ENCODE data around the gene STAT6. TPM values are rescaled to one million over a fixed set of nuclear protein-coding genes. Genes with fewer than 3 reads are reported as not detected.

The STAT6 gene
- total RNA-seq, 1 experiment from 2014 or later = 122 TPM

DNA sequence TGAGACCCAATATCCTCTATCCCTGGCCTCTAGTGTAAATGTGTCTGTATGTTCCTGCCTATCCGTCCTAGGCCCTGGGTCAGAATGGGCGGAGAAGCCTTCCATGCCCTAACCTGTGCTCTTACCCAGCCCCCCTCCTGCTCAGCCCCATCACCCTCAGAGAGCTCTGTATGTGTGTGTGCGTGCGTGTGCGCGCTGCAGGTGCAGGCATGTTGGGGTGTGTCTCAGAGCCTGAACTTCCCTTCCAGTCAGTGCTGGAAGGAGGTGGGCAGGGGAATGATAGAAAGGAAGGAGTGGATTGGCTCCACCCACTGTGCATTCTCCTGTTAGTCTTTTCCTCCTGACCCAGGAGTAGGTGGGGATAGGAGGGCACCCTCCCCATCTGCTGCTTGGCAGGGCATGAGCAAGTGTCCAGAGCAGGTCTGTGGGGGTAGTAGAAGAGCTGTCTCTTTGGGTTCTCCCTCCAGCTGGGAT, 15.0 kb downstream of the STAT6 start:
- intact Hi-C loops (cut with micrococcal nuclease; ENCODE audit: unreplicated experiment) = no loop called here
- POLR2A ChIA-PET (ENCODE audit: unreplicated experiment) = interaction anchor here (0.5 kb wide), 1 partner anchor 32 kb away, joined by 4 read pairs; the partner anchor contains the start of gene LRP1
- TF ChIP-seq EZH2 (IDR thresholded peaks at IDR 0.05; ENCODE audit: low read depth) = no peak
- TF ChIP-seq, protein P1, sequence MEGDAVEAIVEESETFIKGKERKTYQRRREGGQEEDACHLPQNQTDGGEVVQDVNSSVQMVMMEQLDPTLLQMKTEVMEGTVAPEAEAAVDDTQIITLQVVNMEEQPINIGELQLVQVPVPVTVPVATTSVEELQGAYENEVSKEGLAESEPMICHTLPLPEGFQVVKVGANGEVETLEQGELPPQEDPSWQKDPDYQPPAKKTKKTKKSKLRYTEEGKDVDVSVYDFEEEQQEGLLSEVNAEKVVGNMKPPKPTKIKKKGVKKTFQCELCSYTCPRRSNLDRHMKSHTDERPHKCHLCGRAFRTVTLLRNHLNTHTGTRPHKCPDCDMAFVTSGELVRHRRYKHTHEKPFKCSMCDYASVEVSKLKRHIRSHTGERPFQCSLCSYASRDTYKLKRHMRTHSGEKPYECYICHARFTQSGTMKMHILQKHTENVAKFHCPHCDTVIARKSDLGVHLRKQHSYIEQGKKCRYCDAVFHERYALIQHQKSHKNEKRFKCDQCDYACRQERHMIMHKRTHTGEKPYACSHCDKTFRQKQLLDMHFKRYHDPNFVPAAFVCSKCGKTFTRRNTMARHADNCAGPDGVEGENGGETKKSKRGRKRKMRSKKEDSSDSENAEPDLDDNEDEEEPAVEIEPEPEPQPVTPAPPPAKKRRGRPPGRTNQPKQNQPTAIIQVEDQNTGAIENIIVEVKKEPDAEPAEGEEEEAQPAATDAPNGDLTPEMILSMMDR (conservative IDR thresholded peaks at IDR 0.05) = no peak
- Histone ChIP-seq H3F3A (ENCODE audit: insufficient read depth, low read depth) (peaks cover 17% of the 10 kb centered on the region), H3K9me2 (ENCODE audit: insufficient read depth) (no peaks in the 10 kb centered on the region), H3K4me3 (no peak overlapping the region), H3K36me3 (ENCODE audit: low read depth) (peaks cover 4% of the 10 kb centered on the region; the same call in 1 of the 2 replicates), H3K79me2 (ENCODE audit: low read depth) (no peaks in the 10 kb centered on the region), H4K20me1 (ENCODE audit: insufficient read depth) (0 out of 2 replicates have a peak, but pooled peaks cover 3% of the 10 kb centered on the region), H3K9me3 (ENCODE audit: insufficient read depth, low read depth) (no peaks in the 10 kb centered on the region), H3K4me2 (no peak overlapping the region), H3K4me1 (replicated peaks; ENCODE audit: insufficient read depth) (no peaks in the 10 kb centered on the region), H3K27ac (no peak overlapping the region), H2AFZ (no peak overlapping the region), H3K27me3 (ENCODE audit: insufficient read depth, low read depth) (no peaks in the 10 kb centered on the region)
- CTCF ChIA-PET = interaction anchor here (0.5 kb wide), 1 partner anchor 87 kb away, joined by 5 read pairs; no protein-coding TSS in a partner anchor
- no peak for DNase-seq
- BruUV-seq (replicated peaks) = no TSS peak

DNA sequence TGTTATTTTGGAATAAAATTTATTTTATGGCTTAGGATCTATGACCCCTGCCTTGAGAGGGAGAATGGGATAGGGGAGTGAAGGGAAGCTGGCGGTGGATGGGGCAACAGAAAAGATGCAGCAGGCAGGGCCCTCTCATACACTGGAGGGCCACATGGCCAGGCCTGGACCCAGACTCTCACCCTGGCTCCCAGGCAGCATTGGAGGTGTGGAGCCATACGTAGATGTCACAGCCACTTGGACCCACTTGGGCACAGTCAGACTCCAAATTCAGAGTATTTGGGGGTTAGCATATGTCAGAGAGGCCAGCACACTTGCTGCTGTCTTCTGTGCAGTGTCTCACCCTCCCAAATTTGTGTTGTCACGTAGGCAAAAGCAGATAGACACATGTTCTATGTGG, 15.7 kb downstream of the STAT6 start:
- H3K4me1 ChIP-seq (replicated peaks; ENCODE audit: insufficient read depth) = no peaks in the 10 kb centered on the region
- H3K9me2 ChIP-seq (ENCODE audit: insufficient read depth) = no peaks in the 10 kb centered on the region
- H3K9me3 ChIP-seq (ENCODE audit: insufficient read depth, low read depth) = no peaks in the 10 kb centered on the region
- BruUV-seq (replicated peaks) = no TSS peak
- ChIA-PET POLR2A (ENCODE audit: unreplicated experiment) (interaction anchor here (0.5 to 0.6 kb wide), 2 partner anchors 16 to 33 kb away, joined by 4 read pairs; partner anchors contain the start of gene LRP1), CTCF (no interaction called here)
- no peak overlapping the region for H3K4me3 ChIP-seq
- H2AFZ ChIP-seq = no peak overlapping the region
- H3K27me3 ChIP-seq (ENCODE audit: insufficient read depth, low read depth) = no peaks in the 10 kb centered on the region
- H4K20me1 ChIP-seq (ENCODE audit: insufficient read depth) = 0 out of 2 replicates have a peak, but pooled peaks cover 3% of the 10 kb centered on the region
- H3K36me3 ChIP-seq (ENCODE audit: low read depth) = peaks cover 4% of the 10 kb centered on the region; the same call in 1 of the 2 replicates
- no peak overlapping the region for H3K4me2 ChIP-seq
- H3K27ac ChIP-seq = no peak overlapping the region
- no peak for DNase-seq
- intact Hi-C loops (cut with micrococcal nuclease; ENCODE audit: unreplicated experiment) = no loop called here
- no peaks in the 10 kb centered on the region for H3K79me2 ChIP-seq (ENCODE audit: low read depth)
- TF ChIP-seq, protein P1 (conservative IDR thresholded peaks at IDR 0.05) = no peak
- TF ChIP-seq EZH2 (IDR thresholded peaks at IDR 0.05; ENCODE audit: low read depth) = no peak
- H3F3A ChIP-seq (ENCODE audit: insufficient read depth, low read depth) = peaks cover 17% of the 10 kb centered on the region

DNA sequence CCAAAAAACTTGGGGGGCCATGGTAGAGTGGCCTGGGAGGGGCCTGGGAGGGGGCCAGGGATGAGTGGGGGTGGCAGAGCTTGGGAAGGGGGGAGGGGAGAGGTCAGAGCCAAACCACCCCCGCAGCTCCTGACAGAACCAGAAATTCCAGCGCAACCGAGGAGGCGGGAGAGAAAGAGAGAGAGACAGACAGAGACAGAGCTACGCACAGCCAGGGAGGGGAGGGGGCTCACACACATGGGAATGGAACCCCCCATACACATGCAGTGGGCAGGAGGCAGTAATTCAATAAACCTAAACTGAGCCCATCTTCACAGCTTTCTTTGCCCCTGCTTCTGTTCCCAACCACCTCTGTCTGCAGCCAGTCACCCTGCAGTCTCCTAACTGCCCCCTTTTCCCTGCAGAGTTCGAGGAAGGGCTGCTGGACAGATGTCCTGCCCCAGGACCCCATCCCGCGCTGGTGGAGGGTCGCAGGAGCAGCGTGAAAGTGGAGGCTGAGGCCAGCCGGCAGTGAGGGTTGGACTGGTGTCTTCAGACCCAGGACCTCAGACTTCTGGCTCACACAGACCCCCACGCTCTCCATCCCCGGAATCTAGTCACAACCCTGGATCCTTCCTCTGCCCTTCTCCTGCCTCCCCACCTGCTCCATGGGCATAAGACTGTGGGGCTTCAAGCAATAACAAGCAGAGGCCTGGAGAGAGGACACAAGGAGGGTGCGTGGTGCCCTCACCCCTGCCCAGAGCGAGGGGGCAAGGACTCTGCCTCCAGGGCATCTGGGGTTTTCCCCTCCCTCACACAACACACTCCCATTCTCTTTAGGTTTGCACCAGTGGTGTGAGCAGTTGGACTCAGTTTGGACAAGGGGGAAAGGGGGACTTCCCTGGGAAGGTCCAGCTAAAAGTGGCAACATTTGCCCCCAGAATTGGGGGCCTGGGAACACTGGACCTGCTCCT, 16.7 kb downstream of the STAT6 start:
- no peaks in the 10 kb centered on the region for H3K9me3 ChIP-seq (ENCODE audit: insufficient read depth, low read depth)
- no peak for DNase-seq
- H3K27me3 ChIP-seq (ENCODE audit: insufficient read depth, low read depth) = no peaks in the 10 kb centered on the region
- POLR2A ChIA-PET (ENCODE audit: unreplicated experiment) = interaction anchor here (1.6 kb wide), 1 partner anchor 18 kb away, joined by 6 read pairs; no protein-coding TSS in a partner anchor
- no peaks in the 10 kb centered on the region for H3K79me2 ChIP-seq (ENCODE audit: low read depth)
- H3K36me3 ChIP-seq (ENCODE audit: low read depth) = peaks cover 2% of the 10 kb centered on the region; the same call in 1 of the 2 replicates
- no peak for TF ChIP-seq EZH2 (IDR thresholded peaks at IDR 0.05; ENCODE audit: low read depth)
- TF ChIP-seq, protein P1 (conservative IDR thresholded peaks at IDR 0.05) = no peak
- intact Hi-C loops (cut with micrococcal nuclease; ENCODE audit: unreplicated experiment) = no loop called here
- no TSS peak for BruUV-seq (replicated peaks)
- no peak overlapping the region for H2AFZ ChIP-seq
- H3K27ac ChIP-seq = no peak overlapping the region
- no peaks in the 10 kb centered on the region for H3K9me2 ChIP-seq (ENCODE audit: insufficient read depth)
- H4K20me1 ChIP-seq (ENCODE audit: insufficient read depth) = 0 out of 2 replicates have a peak, but pooled peaks cover 3% of the 10 kb centered on the region
- no peak overlapping the region for H3K4me2 ChIP-seq
- no peaks in the 10 kb centered on the region for H3K4me1 ChIP-seq (replicated peaks; ENCODE audit: insufficient read depth)
- peaks cover 17% of the 10 kb centered on the region for H3F3A ChIP-seq (ENCODE audit: insufficient read depth, low read depth)
- CTCF ChIA-PET = no interaction called here
- no peak overlapping the region for H3K4me3 ChIP-seq
